Neural progenitor cell (in vitro differentiated cells): ENCODE data around the gene ZMIZ1. TPM values are rescaled to one million over a fixed set of nuclear protein-coding genes. Genes with fewer than 3 reads are reported as not detected.

ENCODE experiments used
- DNase-seq: peaks from one replicate; pipeline ENCODE4 v3.0.0-alpha.2; 2016; ENCODE audit warnings: low spot score
- H2AFZ ChIP-seq: fragments of 200-600 bp; sonication (generic); replicated peaks from 2 replicates; pipeline ENCODE4 v1.6.1; 2016; ENCODE audit warnings: antibody characterized with exemption
- H3F3A ChIP-seq: fragments of 200-600 bp; sonication (generic); 2 replicates; pipeline ENCODE4 v1.6.1; 2016; ENCODE audit warnings: antibody characterized with exemption, low read depth
- H3K27ac ChIP-seq: fragments of 200-600 bp; sonication (generic); 2 replicates; pipeline ENCODE4 v1.5.1; 2016; ENCODE audit warnings: mild to moderate bottlenecking
- H3K27me3 ChIP-seq: fragments of 200-600 bp; sonication (generic); 2 replicates; pipeline ENCODE4 v1.6.1; 2016; ENCODE audit warnings: mild to moderate bottlenecking, moderate library complexity
- H3K36me3 ChIP-seq: fragments of 200-600 bp; sonication (generic); 2 replicates; pipeline ENCODE4 v1.5.1; 2016
- H3K4me1 ChIP-seq: fragments of 200-600 bp; sonication (generic); 2 replicates; pipeline ENCODE4 v1.6.1; 2016; ENCODE audit warnings: mixed run types
- H3K4me2 ChIP-seq: fragments of 200-600 bp; sonication (generic); 2 replicates; pipeline ENCODE4 v1.6.1; 2016
- H3K4me3 ChIP-seq: fragments of 200-600 bp; sonication (generic); 2 replicates; pipeline ENCODE4 v1.5.1; 2016
- H3K79me2 ChIP-seq: fragments of 200-600 bp; sonication (generic); 2 replicates; pipeline ENCODE4 v1.6.1; 2016; ENCODE audit warnings: low read depth
- H3K9ac ChIP-seq: fragments of 200-600 bp; sonication (generic); 2 replicates; pipeline ENCODE4 v1.6.1; 2016
- H3K9me3 ChIP-seq: fragments of 200-600 bp; sonication (generic); 2 replicates; pipeline ENCODE4 v1.5.1; 2016; ENCODE audit warnings: low read depth
- H4K20me1 ChIP-seq: fragments of 200-600 bp; sonication (generic); 2 replicates; pipeline ENCODE4 v1.6.1; 2016; ENCODE audit warnings: low read depth
- H3K27ac Mint-ChIP-seq: 3 replicates; pipeline ENCODE4 v1.8.0; 2021; ENCODE audit warnings: mixed read lengths
- H3K27me3 Mint-ChIP-seq: 2 replicates; pipeline ENCODE4 v1.8.0; 2022; ENCODE audit warnings: low read depth, mild to moderate bottlenecking, inconsistent platforms, moderate library complexity, mixed read lengths; ENCODE audit not compliant: insufficient read depth
- H3K36me3 Mint-ChIP-seq: 3 replicates; pipeline ENCODE4 v1.8.0; 2021; ENCODE audit warnings: mixed read lengths
- H3K4me1 Mint-ChIP-seq: 3 replicates; pipeline ENCODE4 v1.8.0; 2021; ENCODE audit warnings: mixed read lengths
- H3K4me3 Mint-ChIP-seq: 3 replicates; pipeline ENCODE4 v1.8.0; 2021; ENCODE audit warnings: mild to moderate bottlenecking, moderate library complexity, mixed read lengths
- H3K9me3 Mint-ChIP-seq: 3 replicates; pipeline ENCODE4 v1.8.0; 2020; ENCODE audit warnings: mixed read lengths
- EZH2 ChIP-seq: fragments of 200-600 bp; sonication (generic); IDR thresholded peaks from 2 replicates; pipeline ENCODE4 v1.6.1; 2017; ENCODE audit warnings: antibody characterized with exemption, mild to moderate bottlenecking, moderate library complexity
- EZH2phosphoT487 ChIP-seq: fragments of 200-600 bp; sonication (generic); IDR thresholded peaks from 2 replicates; pipeline ENCODE4 v1.6.1; 2017; ENCODE audit warnings: antibody characterized with exemption
- total RNA-seq: library from RNA; depleted of rRNA; stranded (reverse); fragments of >200 nt; gene quantifications from 2 replicates; pipeline ENCODE4 v1.2.3, GENCODE V29; 2015; ENCODE audit warnings: low replicate concordance
- TF ChIP-seq, protein P1 (sequence below): fragments of 200-600 bp; sonication (generic); IDR thresholded peaks from 2 replicates; pipeline ENCODE4 v1.5.1; 2017; ENCODE audit warnings: antibody characterized with exemption, mild to moderate bottlenecking

ZMIZ1 gene
- total RNA-seq, 1 donor from 2014 or later = 5.8 TPM

DNA sequence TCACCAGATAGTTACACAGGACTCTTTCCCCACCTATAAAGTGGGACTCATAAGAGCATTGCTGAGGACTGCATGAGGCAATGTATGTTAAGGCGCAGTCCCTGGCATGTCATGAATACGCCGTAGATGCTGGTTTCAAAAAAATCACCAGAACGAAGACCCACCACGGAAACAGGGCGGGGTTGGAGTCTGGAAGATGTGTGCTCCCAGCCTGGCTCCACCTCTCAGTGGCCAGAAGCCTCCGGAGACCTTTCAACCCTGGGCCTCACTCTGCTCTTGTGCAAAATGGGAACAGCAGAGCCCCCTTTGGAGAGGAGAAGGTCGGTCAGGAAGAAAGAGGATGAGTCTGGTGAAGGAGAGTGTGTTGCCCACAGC, 12.4 kb upstream of the ZMIZ1 start:
- Histone ChIP-seq H2AFZ (no peak overlapping the region), H3F3A (no peaks in the 10 kb centered on the region), H3K4me2 (peak overlapping the region; percentile 10), H3K79me2 (no peaks in the 10 kb centered on the region), H3K9me3 (no peaks in the 10 kb centered on the region), H3K36me3 (no peaks in the 10 kb centered on the region), H3K4me3 (no peak overlapping the region), H4K20me1 (no peaks in the 10 kb centered on the region), H3K9ac (no peak overlapping the region), H3K27me3 (peaks cover 4% of the 10 kb centered on the region), H3K27ac (no peak overlapping the region), H3K4me1 (peaks cover 23% of the 10 kb centered on the region)
- no peaks in the 10 kb centered on the region for H3K9me3 Mint-ChIP-seq
- peaks cover 48% of the 10 kb centered on the region for H3K4me1 Mint-ChIP-seq
- no peaks in the 10 kb centered on the region for H3K36me3 Mint-ChIP-seq
- DNase-seq = no peak
- peaks cover 17% of the 10 kb centered on the region for H3K27me3 Mint-ChIP-seq
- H3K4me3 Mint-ChIP-seq = peak overlapping the region; percentile 47
- H3K27ac Mint-ChIP-seq = no peak overlapping the region
- TF ChIP-seq EZH2phosphoT487 = no peak
- no peak for TF ChIP-seq EZH2
- TF ChIP-seq, protein P1, sequence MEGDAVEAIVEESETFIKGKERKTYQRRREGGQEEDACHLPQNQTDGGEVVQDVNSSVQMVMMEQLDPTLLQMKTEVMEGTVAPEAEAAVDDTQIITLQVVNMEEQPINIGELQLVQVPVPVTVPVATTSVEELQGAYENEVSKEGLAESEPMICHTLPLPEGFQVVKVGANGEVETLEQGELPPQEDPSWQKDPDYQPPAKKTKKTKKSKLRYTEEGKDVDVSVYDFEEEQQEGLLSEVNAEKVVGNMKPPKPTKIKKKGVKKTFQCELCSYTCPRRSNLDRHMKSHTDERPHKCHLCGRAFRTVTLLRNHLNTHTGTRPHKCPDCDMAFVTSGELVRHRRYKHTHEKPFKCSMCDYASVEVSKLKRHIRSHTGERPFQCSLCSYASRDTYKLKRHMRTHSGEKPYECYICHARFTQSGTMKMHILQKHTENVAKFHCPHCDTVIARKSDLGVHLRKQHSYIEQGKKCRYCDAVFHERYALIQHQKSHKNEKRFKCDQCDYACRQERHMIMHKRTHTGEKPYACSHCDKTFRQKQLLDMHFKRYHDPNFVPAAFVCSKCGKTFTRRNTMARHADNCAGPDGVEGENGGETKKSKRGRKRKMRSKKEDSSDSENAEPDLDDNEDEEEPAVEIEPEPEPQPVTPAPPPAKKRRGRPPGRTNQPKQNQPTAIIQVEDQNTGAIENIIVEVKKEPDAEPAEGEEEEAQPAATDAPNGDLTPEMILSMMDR = no peak

DNA sequence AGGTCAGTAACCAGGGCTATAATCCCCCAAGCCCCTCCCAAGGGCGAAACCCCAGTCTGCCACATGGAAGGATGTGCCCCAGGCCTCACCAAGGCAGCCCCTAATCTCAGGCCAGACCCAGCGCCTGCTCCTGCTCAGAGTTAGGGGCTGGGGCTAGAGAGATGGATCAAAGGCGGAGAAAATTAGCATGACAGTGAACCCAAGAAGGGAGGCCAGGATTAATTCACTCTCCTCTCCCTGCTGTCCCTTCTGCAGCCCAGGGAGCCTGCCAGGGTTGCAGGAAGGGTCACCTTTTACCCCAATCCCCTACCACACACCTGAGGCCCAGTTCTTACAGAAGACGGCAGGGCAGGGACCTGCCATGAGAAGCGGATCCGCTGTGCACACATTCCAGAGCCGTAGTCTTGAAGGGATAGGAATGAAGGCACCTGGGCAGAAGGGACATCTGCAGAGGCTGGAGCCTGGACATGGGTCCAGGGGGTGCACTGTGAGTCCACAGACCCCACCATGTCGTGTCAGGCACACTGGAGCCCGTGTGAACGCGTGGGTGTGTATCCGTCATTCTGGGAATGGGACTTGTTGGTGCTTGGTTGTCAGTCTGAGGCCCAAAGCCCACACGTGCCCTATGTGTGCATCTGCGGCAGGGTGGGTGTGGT, 11.9 kb upstream of the ZMIZ1 start:
- H3K4me3 Mint-ChIP-seq = peak overlapping the region; percentile 47
- TF ChIP-seq EZH2 = no peak
- TF ChIP-seq, protein P1 = no peak
- TF ChIP-seq EZH2phosphoT487 = no peak
- peak overlapping the region; percentile 10 for H3K4me2 ChIP-seq
- peak; percentile 48 for DNase-seq
- H3K36me3 Mint-ChIP-seq = no peaks in the 10 kb centered on the region
- peaks cover 27% of the 10 kb centered on the region for H3K4me1 ChIP-seq
- H3K27me3 ChIP-seq = peaks cover 4% of the 10 kb centered on the region
- peaks cover 13% of the 10 kb centered on the region for H3K27me3 Mint-ChIP-seq
- H3K9me3 Mint-ChIP-seq = no peaks in the 10 kb centered on the region
- no peak overlapping the region for H3K9ac ChIP-seq
- H4K20me1 ChIP-seq = no peaks in the 10 kb centered on the region
- no peaks in the 10 kb centered on the region for H3F3A ChIP-seq
- no peaks in the 10 kb centered on the region for H3K36me3 ChIP-seq
- H3K27ac Mint-ChIP-seq = peak overlapping the region; percentile 93
- peaks cover 48% of the 10 kb centered on the region for H3K4me1 Mint-ChIP-seq
- H3K27ac ChIP-seq = no peak overlapping the region
- no peaks in the 10 kb centered on the region for H3K9me3 ChIP-seq
- H3K4me3 ChIP-seq = no peak overlapping the region
- no peaks in the 10 kb centered on the region for H3K79me2 ChIP-seq
- no peak overlapping the region for H2AFZ ChIP-seq

DNA sequence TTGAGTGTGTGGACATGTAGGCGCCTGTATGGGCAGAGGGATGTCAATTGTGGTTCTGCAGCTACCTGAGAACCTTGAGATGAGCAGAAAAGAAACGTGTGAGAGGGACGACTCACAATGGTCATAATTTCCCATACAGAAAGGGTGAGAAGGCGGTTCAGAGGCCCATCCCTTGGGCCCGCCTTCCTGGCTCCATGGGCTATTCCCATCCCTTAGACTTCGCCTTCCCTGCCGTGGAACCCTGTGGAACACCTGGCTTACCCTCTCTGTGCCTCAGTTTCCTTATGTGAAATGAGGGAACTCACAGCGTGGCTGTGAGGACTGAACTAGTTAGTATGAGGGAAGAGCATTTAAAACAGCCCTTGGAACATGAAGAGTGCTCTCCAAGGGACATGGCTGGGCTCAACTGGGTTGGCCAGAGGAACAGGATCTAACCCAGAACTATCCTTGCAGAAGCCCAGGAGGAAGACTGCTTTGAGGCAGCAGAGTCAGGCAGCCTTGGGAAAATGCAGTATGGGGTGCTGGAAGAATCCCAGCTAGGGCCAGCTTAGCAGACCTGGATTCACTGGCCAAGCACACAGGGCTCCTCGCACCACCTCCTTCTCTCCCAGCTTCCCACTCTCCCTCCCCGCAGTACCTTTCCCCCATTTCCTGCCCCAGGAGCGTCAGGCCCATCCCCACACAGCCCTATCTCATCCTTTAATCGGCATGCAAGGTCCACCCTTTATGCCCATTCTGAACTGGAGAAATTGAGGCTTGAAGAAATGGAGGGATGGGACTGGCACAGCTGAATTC, 11.1 kb upstream of the ZMIZ1 start:
- Mint-ChIP-seq H3K4me3 (peak overlapping the region; percentile 47), H3K9me3 (no peaks in the 10 kb centered on the region), H3K27me3 (peaks cover 13% of the 10 kb centered on the region), H3K36me3 (no peaks in the 10 kb centered on the region), H3K4me1 (peaks cover 44% of the 10 kb centered on the region), H3K27ac (peak overlapping the region; percentile 50)
- peaks cover 4% of the 10 kb centered on the region for H3K27me3 ChIP-seq
- DNase-seq = no peak
- no peak overlapping the region for H3K27ac ChIP-seq
- H2AFZ ChIP-seq = no peak overlapping the region
- no peak overlapping the region for H3K4me3 ChIP-seq
- TF ChIP-seq, protein P1 = no peak
- TF ChIP-seq EZH2 (no peak), EZH2phosphoT487 (no peak)
- H3K9ac ChIP-seq = no peak overlapping the region
- H3K4me1 ChIP-seq = peaks cover 21% of the 10 kb centered on the region
- H4K20me1 ChIP-seq = no peaks in the 10 kb centered on the region
- no peak overlapping the region for H3K4me2 ChIP-seq
- H3K9me3 ChIP-seq = no peaks in the 10 kb centered on the region
- no peaks in the 10 kb centered on the region for H3K36me3 ChIP-seq
- no peaks in the 10 kb centered on the region for H3K79me2 ChIP-seq
- H3F3A ChIP-seq = no peaks in the 10 kb centered on the region
